ENCODE measurements around the gene TXNDC5. TPM values are rescaled to one million over a fixed set of nuclear protein-coding genes. Genes with fewer than 3 reads are reported as not detected.

TXNDC5 gene
- total and polyA plus RNA-seq, 9 of the 15 experiments (the other 6 are each of a cell fraction or from before 2014, with no cell fraction given) = 33.9 to 156 (median 137) TPM

- TF ChIP-seq MBD1 (CRISPR knock-in tag; IDR thresholded peaks at IDR 0.05) (no peak), TFAP4 (CRISPR knock-in tag; IDR thresholded peaks at IDR 0.05; ENCODE audit: borderline replicate concordance) (peak; percentile 41), ZKSCAN8 (CRISPR knock-in tag; IDR thresholded peaks at IDR 0.05) (0 out of 2 replicates have a peak, but pooled peaks have one; percentile 0), CREB1 (IDR thresholded peaks at IDR 0.05) (no peak), CREB1 (CRISPR knock-in tag; IDR thresholded peaks at IDR 0.05) (no peak), SP1 (CRISPR knock-in tag; IDR thresholded peaks at IDR 0.05) (0 out of 2 replicates have a peak, but pooled peaks have one; percentile 17), SMAD4 (CRISPR knock-in tag; conservative IDR thresholded peaks at IDR 0.05) (0 out of 2 replicates have a peak, but pooled peaks have one; percentile 58), CC2D1A (IDR thresholded peaks at IDR 0.05) (peak; percentile 3; the same call in 1 of the 2 replicates), DPF2 (IDR thresholded peaks at IDR 0.05) (no peak)
Measured at GRCh38 chr6:7899889-7900213, 10.7 kb downstream of the TXNDC5 start (continued).
